Measurements from ENCODE around the gene EP300. TPM values are rescaled to one million over a fixed set of nuclear protein-coding genes. Genes with fewer than 3 reads are reported as not detected.
A peak's percentile ranks its signal among the peaks of the same experiment; 100 is the strongest.
"Not testable (repeated sequence)": the region's sequence is repeated elsewhere in the genome, so short reads cannot be mapped to it uniquely, and the experiment has no call there.

Gene EP300
- total RNA-seq, 5 donors from 2014 or later (not counting 1 experiment from before 2014, with no cell fraction given), result 97.6 to 161 (median 101) TPM

DNA sequence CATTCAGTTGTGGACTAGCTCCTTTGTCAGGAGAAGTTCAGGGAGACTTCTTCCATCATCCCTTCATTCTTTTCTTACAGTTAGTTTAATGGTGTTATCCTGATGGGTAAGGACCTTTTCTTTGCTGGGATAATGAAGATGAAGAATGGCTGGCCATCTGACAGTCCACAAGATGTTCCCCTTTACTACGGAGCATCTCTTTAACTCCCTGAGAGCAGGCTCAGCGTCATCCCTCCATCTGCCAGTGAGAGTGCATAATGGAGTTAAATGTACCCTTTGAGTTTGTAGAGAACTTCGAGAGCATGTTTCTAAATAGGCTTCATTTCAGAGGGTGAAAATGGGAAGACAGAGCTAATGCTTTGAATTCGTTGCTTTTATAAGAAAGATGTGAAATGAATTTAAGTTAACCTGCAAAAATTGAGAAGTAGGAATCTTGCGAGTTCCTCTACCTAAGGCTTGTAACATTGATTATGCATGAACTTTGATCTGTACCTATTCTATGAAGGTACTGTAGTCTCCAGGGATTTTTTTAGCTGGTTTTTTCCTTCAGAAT lies 1.7 kb downstream of the EP300 start:
- ChIA-PET CTCF (interaction anchor here (0.5 to 2.9 kb wide), 9 partner anchors 12 to 234 kb away, joined by 3 to 24 read pairs (median 4); no protein-coding TSS in a partner anchor), POLR2A (interaction anchor here in 1 of 2 donors (1.0 to 2.1 kb wide), 3 partner anchors 14 to 172 kb away, joined by 4 to 21 read pairs (median 6); partner anchors contain the start of gene RBX1)
- Mint-ChIP-seq H3K4me3 (peak overlapping the region; percentile 95 to 99 (median 98)), H3K36me3 (peaks cover 9% of the 10 kb centered on the region), H3K27me3 (no peaks in the 10 kb centered on the region), H3K4me1 (peaks cover 54 to 61% (median 56%) of the 10 kb centered on the region in 3 donors), H3K9me3 (no peaks in the 10 kb centered on the region), H3K27ac (peak overlapping the region; percentile 95 to 96)
- H3K9me3 ChIP-seq, result no peaks in the 10 kb centered on the region
- peak in 1 of 35 experiments; percentile 30 for DNase-seq
- no peaks in the 10 kb centered on the region for H3K27me3 ChIP-seq (replicated peaks in 1 of 2; ENCODE audit: control insufficient read depth in 2 of 2, extremely low read depth in 1 of 2, insufficient read depth in 2 of 2, low read length in 1 of 2)
- no peaks in the 10 kb centered on the region for H3K36me3 ChIP-seq (ENCODE audit: control insufficient read depth in 2 of 2, extremely low read depth in 1 of 2, insufficient read depth in 1 of 2, low read length in 1 of 2)
- H3K4me3 ChIP-seq (ENCODE audit: control insufficient read depth in 1 of 2, extremely low read depth in 1 of 2, low read length in 1 of 2), result peak overlapping the region; percentile 81 to 88
- ATAC-seq (replicated peaks in 1 of 4), result no peak
- H3K4me1 ChIP-seq (ENCODE audit: control insufficient read depth in 1 of 2, extremely low read depth in 1 of 2, insufficient read depth in 2 of 2, low read length in 2 of 2), result peaks cover 30 to 33% of the 10 kb centered on the region in 2 experiments
- 0% methylated on average over 1 of the region's 5 CpGs for WGBS (ENCODE audit: insufficient coverage)
- H3K27ac ChIP-seq (ENCODE audit: low read length), result no peak overlapping the region

DNA sequence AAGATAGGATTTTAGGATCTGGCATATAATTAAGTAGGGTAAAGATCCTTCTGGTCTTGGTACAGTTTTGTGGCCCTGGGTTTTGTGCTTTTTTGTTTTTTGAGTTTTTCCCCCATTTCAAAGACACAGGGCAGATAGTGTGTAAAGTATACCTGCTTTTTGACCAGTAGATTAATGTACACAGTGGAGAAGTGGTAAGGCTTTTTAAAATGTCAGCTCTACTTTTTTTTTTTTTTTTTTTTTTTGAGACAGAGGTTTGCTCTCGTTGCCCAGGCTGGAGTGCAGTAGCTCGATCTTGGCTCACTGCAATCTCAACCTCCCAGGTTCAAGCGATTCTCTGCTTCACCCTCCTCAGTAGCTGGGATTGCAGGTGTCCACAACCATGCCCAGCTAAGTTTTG lies 4.0 kb downstream of the EP300 start:
- ATAC-seq (replicated peaks in 1 of 4) (no peak), DNase-seq (no peak)
- Histone ChIP-seq H3K4me3 (ENCODE audit: control insufficient read depth in 1 of 2, extremely low read depth in 1 of 2, low read length in 1 of 2) (no peak overlapping the region), H3K4me1 (ENCODE audit: control insufficient read depth in 1 of 2, extremely low read depth in 1 of 2, insufficient read depth in 2 of 2, low read length in 2 of 2) (peaks cover 33 to 35% of the 10 kb centered on the region in 2 experiments), H3K27me3 (replicated peaks in 1 of 2; ENCODE audit: control insufficient read depth in 2 of 2, extremely low read depth in 1 of 2, insufficient read depth in 2 of 2, low read length in 1 of 2) (no peaks in the 10 kb centered on the region), H3K27ac (ENCODE audit: low read length) (no peak overlapping the region), H3K36me3 (ENCODE audit: control insufficient read depth in 2 of 2, extremely low read depth in 1 of 2, insufficient read depth in 1 of 2, low read length in 1 of 2) (peaks cover 0 to 2% of the 10 kb centered on the region in 2 donors), H3K9me3 (no peaks in the 10 kb centered on the region)
- Mint-ChIP-seq H3K9me3 (no peaks in the 10 kb centered on the region), H3K4me3 (peak overlapping the region; percentile 95 to 99 (median 98)), H3K27ac (peak overlapping the region in 1 of 2 donors; percentile 28), H3K27me3 (no peaks in the 10 kb centered on the region), H3K4me1 (peaks cover 71 to 76% (median 73%) of the 10 kb centered on the region in 3 donors), H3K36me3 (peaks cover 14% of the 10 kb centered on the region)
- CTCF ChIA-PET, result interaction anchor here in 1 of 2 donors (0.7 kb wide), 1 partner anchor 205 kb away, joined by 4 read pairs; the partner anchor contains the start of gene ZC3H7B
- WGBS (ENCODE audit: insufficient coverage), result no CpG with 5 or more reads among the region's 3 CpGs
- POLR2A ChIA-PET, result interaction anchor here (0.5 to 0.6 kb wide), 3 partner anchors 12 to 1586 kb away, joined by 6 to 10 read pairs (median 7); no protein-coding TSS in a partner anchor

DNA sequence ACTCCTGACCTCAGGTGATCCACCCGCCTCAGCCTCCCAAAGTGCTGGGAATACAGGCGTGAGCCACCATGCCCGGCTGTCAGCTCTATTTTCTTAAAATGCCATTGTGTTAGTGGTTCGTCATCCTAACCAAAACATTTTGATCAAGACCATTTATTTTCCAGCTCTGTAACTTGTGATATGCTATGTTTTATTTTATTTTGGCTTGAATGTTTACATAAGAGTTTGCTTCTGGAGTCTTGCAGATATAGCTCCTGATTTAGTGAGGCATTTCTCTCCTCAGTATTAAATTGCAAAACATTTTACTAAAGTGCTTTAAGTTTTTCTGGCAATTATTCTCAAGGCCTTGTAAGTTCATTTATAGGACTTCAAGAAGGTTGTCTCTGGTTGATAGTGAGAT lies 4.4 kb downstream of the EP300 start:
- Mint-ChIP-seq H3K27ac (peak overlapping the region; percentile 15 to 53), H3K4me3 (peak overlapping the region; percentile 38 to 99 (median 98)), H3K27me3 (no peaks in the 10 kb centered on the region), H3K36me3 (peaks cover 14% of the 10 kb centered on the region), H3K4me1 (peaks cover 75 to 80% (median 77%) of the 10 kb centered on the region in 3 donors), H3K9me3 (no peaks in the 10 kb centered on the region)
- Histone ChIP-seq H3K27me3 (replicated peaks in 1 of 2; ENCODE audit: control insufficient read depth in 2 of 2, extremely low read depth in 1 of 2, insufficient read depth in 2 of 2, low read length in 1 of 2) (no peaks in the 10 kb centered on the region), H3K4me3 (ENCODE audit: control insufficient read depth in 1 of 2, extremely low read depth in 1 of 2, low read length in 1 of 2) (peak overlapping the region in 1 of 2 donors; percentile 15), H3K9me3 (no peaks in the 10 kb centered on the region), H3K36me3 (ENCODE audit: control insufficient read depth in 2 of 2, extremely low read depth in 1 of 2, insufficient read depth in 1 of 2, low read length in 1 of 2) (peaks cover 0 to 2% of the 10 kb centered on the region in 2 donors), H3K4me1 (ENCODE audit: control insufficient read depth in 1 of 2, extremely low read depth in 1 of 2, insufficient read depth in 2 of 2, low read length in 2 of 2) (peaks cover 33 to 39% of the 10 kb centered on the region in 2 experiments), H3K27ac (ENCODE audit: low read length) (no peak overlapping the region)
- ATAC-seq (replicated peaks in 1 of 4) (no peak), DNase-seq (no peak)
- CTCF ChIA-PET, result interaction anchor here (0.5 to 0.7 kb wide), 3 partner anchors 101 to 479 kb away, joined by 4 to 5 read pairs (median 5); partner anchors contain the start of gene ZC3H7B (in 1 of the 2)
- no CpG with 5 or more reads among the region's 4 CpGs for WGBS (ENCODE audit: insufficient coverage)
- POLR2A ChIA-PET, result interaction anchor here (0.5 to 0.6 kb wide), 2 partner anchors 12 to 1587 kb away, joined by 7 to 10 read pairs; no protein-coding TSS in a partner anchor

GRCh38 chr22:41099036-41099435 lies 6.6 kb downstream of the EP300 start:
- Mint-ChIP-seq H3K36me3 (peaks cover 24% of the 10 kb centered on the region), H3K4me1 (peaks cover 90 to 91% (median 90%) of the 10 kb centered on the region in 3 donors), H3K4me3 (peak overlapping the region; percentile 11 to 50 (median 38)), H3K27me3 (no peaks in the 10 kb centered on the region), H3K27ac (no peak overlapping the region), H3K9me3 (no peaks in the 10 kb centered on the region)
- peaks cover 0 to 6% of the 10 kb centered on the region in 2 donors for H3K36me3 ChIP-seq (ENCODE audit: control insufficient read depth in 2 of 2, extremely low read depth in 1 of 2, insufficient read depth in 1 of 2, low read length in 1 of 2)
- POLR2A ChIA-PET, result no interaction called here
- H3K9me3 ChIP-seq, result no peaks in the 10 kb centered on the region
- no CpG with 5 or more reads among the region's 16 CpGs for WGBS (ENCODE audit: insufficient coverage)
- ATAC-seq (replicated peaks in 1 of 4), result no peak
- H3K27me3 ChIP-seq (replicated peaks in 1 of 2; ENCODE audit: control insufficient read depth in 2 of 2, extremely low read depth in 1 of 2, insufficient read depth in 2 of 2, low read length in 1 of 2), result no peaks in the 10 kb centered on the region
- no peak overlapping the region for H3K27ac ChIP-seq (ENCODE audit: low read length)
- no peak for DNase-seq
- CTCF ChIA-PET, result interaction anchor here in 1 of 2 donors (1.0 kb wide), 2 partner anchors 11 to 16 kb away, joined by 5 to 7 read pairs; no protein-coding TSS in a partner anchor
- H3K4me3 ChIP-seq (ENCODE audit: control insufficient read depth in 1 of 2, extremely low read depth in 1 of 2, low read length in 1 of 2), result no peak overlapping the region
- H3K4me1 ChIP-seq (ENCODE audit: control insufficient read depth in 1 of 2, extremely low read depth in 1 of 2, insufficient read depth in 2 of 2, low read length in 2 of 2), result peaks cover 25 to 48% of the 10 kb centered on the region in 2 experiments

DNA sequence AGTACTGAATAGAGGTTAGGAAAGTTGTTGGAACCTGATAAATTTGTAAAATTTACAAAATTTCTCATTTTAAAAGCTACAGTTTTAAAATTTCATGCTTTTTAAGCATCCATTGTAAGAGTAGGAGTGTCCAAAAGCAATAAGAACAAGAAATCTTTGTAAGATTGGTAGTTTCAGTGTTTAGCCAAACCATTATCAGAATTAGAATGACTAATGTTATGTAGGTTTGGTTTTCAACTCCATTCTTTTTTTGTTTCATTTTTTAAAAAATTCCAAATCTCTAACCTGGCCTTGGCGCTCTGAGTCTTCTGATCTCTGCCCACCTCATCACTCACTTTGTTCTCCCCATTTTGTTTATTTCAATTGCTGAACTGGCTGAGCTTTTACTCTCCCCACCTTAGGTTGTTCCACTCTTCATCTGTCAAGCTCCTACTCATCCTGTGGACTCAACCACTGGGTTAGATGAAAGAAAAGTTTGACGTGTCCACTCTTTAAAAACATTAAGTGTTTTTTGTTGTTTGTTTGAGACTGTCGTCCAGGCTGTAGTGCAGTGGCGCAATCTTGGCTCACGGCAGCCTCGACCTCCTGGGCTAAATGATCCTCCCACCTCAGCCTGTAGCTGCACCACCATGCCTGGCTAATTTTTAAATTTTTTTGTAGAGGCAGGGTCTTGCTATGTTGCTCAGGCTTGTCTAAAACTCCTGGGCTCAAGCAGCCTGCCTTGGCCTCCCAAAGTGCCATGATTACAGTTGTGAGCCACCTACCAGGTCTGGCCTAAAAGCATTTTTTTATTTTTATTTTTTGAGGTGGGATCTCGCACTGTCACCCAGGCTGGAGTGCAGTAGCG lies 14.0 kb downstream of the EP300 start:
- no peaks in the 10 kb centered on the region for H3K9me3 ChIP-seq
- peaks cover 2 to 40% of the 10 kb centered on the region in 2 experiments for H3K4me1 ChIP-seq (ENCODE audit: control insufficient read depth in 1 of 2, extremely low read depth in 1 of 2, insufficient read depth in 2 of 2, low read length in 2 of 2)
- H3K4me1 Mint-ChIP-seq, result peaks cover 67 to 72% (median 72%) of the 10 kb centered on the region in 3 donors
- H3K27me3 ChIP-seq (replicated peaks in 1 of 2; ENCODE audit: control insufficient read depth in 2 of 2, extremely low read depth in 1 of 2, insufficient read depth in 2 of 2, low read length in 1 of 2), result no peaks in the 10 kb centered on the region
- H3K4me3 Mint-ChIP-seq, result peak overlapping the region in 2 of 3 donors; percentile 4 to 47
- no peaks in the 10 kb centered on the region for H3K27me3 Mint-ChIP-seq
- WGBS (ENCODE audit: insufficient coverage), result 100% methylated on average over 1 of the region's 8 CpGs
- no peak overlapping the region for H3K4me3 ChIP-seq (ENCODE audit: control insufficient read depth in 1 of 2, extremely low read depth in 1 of 2, low read length in 1 of 2)
- DNase-seq (no peak), ATAC-seq (replicated peaks in 1 of 4) (peak in 2 of 4 experiments; percentile 31)
- ChIA-PET CTCF (interaction anchor here in 1 of 2 donors (0.6 to 1.1 kb wide), 3 partner anchors 9 to 547 kb away, joined by 3 read pairs; no protein-coding TSS in a partner anchor), POLR2A (no interaction called here)
- H3K27ac Mint-ChIP-seq, result peak overlapping the region; percentile 69 to 75
- peaks cover 20% of the 10 kb centered on the region for H3K36me3 Mint-ChIP-seq
- peak overlapping the region; percentile 25 for H3K27ac ChIP-seq (ENCODE audit: low read length)
- H3K36me3 ChIP-seq (ENCODE audit: control insufficient read depth in 2 of 2, extremely low read depth in 1 of 2, insufficient read depth in 1 of 2, low read length in 1 of 2), result peaks cover 0 to 15% of the 10 kb centered on the region in 2 donors
- H3K9me3 Mint-ChIP-seq, result no peaks in the 10 kb centered on the region

- ATAC-seq (replicated peaks in 1 of 4); H3K27me3 ChIP-seq (replicated peaks in 1 of 2; ENCODE audit: control insufficient read depth in 2 of 2, extremely low read depth in 1 of 2, insufficient read depth in 2 of 2, low read length in 1 of 2); H3K9me3 ChIP-seq; H3K9me3 Mint-ChIP-seq; H3K4me3 ChIP-seq (ENCODE audit: control insufficient read depth in 1 of 2, extremely low read depth in 1 of 2, low read length in 1 of 2); POLR2A ChIA-PET; DNase-seq; H3K27ac ChIP-seq (ENCODE audit: low read length); H3K27me3 Mint-ChIP-seq: not testable (repeated sequence)
- CTCF ChIA-PET, result interaction anchor here in 1 of 2 donors (0.7 kb wide), 1 partner anchor 184 kb away, joined by 3 read pairs; no protein-coding TSS in a partner anchor
- peaks cover 0 to 16% of the 10 kb centered on the region in 2 donors for H3K36me3 ChIP-seq (ENCODE audit: control insufficient read depth in 2 of 2, extremely low read depth in 1 of 2, insufficient read depth in 1 of 2, low read length in 1 of 2)
- H3K36me3 Mint-ChIP-seq, result peaks cover 22% of the 10 kb centered on the region
- H3K27ac Mint-ChIP-seq, result peak overlapping the region in 1 of 2 donors; percentile 69
- H3K4me1 Mint-ChIP-seq, result peaks cover 62 to 69% (median 68%) of the 10 kb centered on the region in 3 donors
- peaks cover 2 to 37% of the 10 kb centered on the region in 2 experiments for H3K4me1 ChIP-seq (ENCODE audit: control insufficient read depth in 1 of 2, extremely low read depth in 1 of 2, insufficient read depth in 2 of 2, low read length in 2 of 2)
- peak overlapping the region in 1 of 3 donors; percentile 47 for H3K4me3 Mint-ChIP-seq
- WGBS (ENCODE audit: insufficient coverage), result 91% methylated on average over 8 of the region's 9 CpGs
Measured at GRCh38 chr22:41106969-41107325, 14.6 kb downstream of the EP300 start.

Data from T-cell (primary cell).